Chondrocyte (in vitro differentiated cells): ENCODE results near the gene STEAP1B. TPM values are rescaled to one million over a fixed set of nuclear protein-coding genes. Genes with fewer than 3 reads are reported as not detected.
A peak's percentile ranks its signal among the peaks of the same experiment; 100 is the strongest.

Source experiments
- DNase-seq: peaks from one replicate; pipeline ENCODE4 v3.0.0; 2021; ENCODE audit warnings: mixed read lengths, low spot score
- H3K27ac Mint-ChIP-seq: one replicate; pipeline ENCODE4 v1.8.0; 2021; ENCODE audit warnings: mild to moderate bottlenecking, moderate library complexity, mixed read lengths; ENCODE audit not compliant: unreplicated experiment
- H3K27me3 Mint-ChIP-seq: 2 replicates; pipeline ENCODE4 v1.8.0; 2021; ENCODE audit warnings: low read depth, mixed read lengths
- H3K36me3 Mint-ChIP-seq: 2 replicates; pipeline ENCODE4 v1.8.0; 2021; ENCODE audit warnings: low read depth, mixed read lengths
- H3K4me1 Mint-ChIP-seq: 2 replicates; pipeline ENCODE4 v1.8.0; 2021; ENCODE audit warnings: low read depth, mild to moderate bottlenecking, mixed read lengths
- H3K4me3 Mint-ChIP-seq: one replicate; pipeline ENCODE4 v1.8.0; 2021; ENCODE audit warnings: mild to moderate bottlenecking, moderate library complexity, mixed read lengths; ENCODE audit not compliant: unreplicated experiment
- H3K9me3 Mint-ChIP-seq: 2 replicates; pipeline ENCODE4 v1.8.0; 2021; ENCODE audit warnings: low read depth, mixed read lengths
- total RNA-seq: library from RNA; stranded (reverse); gene quantifications from 3 replicates; pipeline ENCODE4 v1.2.1, GENCODE V29; 2021
- TF ChIP-seq, protein P1 (sequence below): fragments of 200-600 bp; sonication (generic); IDR thresholded peaks from 2 replicates; pipeline ENCODE4 v1.5.0; 2021; ENCODE audit warnings: antibody characterized with exemption, mild to moderate bottlenecking, moderate library complexity

The STEAP1B gene
- total RNA-seq, 1 donor from 2014 or later, result 4.2 TPM

DNA sequence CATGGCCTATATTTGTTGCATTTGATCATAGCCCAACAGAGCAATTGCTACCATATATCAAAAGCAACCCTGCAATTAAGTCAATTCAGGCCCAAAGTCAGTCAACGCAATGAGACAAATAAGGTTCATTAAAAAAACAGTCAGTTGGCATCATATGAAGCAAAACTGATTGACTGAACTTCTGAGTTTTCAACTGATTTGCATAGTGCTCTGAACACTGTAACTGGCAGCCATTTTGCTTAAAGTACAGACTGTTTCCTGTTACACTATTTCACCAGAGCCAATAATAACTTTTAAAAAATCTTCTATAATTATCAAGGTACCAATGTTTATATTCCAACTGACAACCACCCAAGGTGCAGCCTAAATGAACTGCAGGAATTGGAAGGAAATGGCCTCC is 74.6 kb downstream of the STEAP1B start:
- H3K9me3 Mint-ChIP-seq, result no peaks in the 10 kb centered on the region
- H3K36me3 Mint-ChIP-seq, result peaks cover 4% of the 10 kb centered on the region
- no peak overlapping the region for H3K4me3 Mint-ChIP-seq
- H3K4me1 Mint-ChIP-seq, result peaks cover 12% of the 10 kb centered on the region
- no peaks in the 10 kb centered on the region for H3K27me3 Mint-ChIP-seq
- DNase-seq, result no peak
- H3K27ac Mint-ChIP-seq, result peak overlapping the region; percentile 20
- TF ChIP-seq, protein P1, sequence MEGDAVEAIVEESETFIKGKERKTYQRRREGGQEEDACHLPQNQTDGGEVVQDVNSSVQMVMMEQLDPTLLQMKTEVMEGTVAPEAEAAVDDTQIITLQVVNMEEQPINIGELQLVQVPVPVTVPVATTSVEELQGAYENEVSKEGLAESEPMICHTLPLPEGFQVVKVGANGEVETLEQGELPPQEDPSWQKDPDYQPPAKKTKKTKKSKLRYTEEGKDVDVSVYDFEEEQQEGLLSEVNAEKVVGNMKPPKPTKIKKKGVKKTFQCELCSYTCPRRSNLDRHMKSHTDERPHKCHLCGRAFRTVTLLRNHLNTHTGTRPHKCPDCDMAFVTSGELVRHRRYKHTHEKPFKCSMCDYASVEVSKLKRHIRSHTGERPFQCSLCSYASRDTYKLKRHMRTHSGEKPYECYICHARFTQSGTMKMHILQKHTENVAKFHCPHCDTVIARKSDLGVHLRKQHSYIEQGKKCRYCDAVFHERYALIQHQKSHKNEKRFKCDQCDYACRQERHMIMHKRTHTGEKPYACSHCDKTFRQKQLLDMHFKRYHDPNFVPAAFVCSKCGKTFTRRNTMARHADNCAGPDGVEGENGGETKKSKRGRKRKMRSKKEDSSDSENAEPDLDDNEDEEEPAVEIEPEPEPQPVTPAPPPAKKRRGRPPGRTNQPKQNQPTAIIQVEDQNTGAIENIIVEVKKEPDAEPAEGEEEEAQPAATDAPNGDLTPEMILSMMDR, result no peak

- TF ChIP-seq, protein P1, result no peak
- Mint-ChIP-seq H3K27me3 (no peaks in the 10 kb centered on the region), H3K27ac (no peak overlapping the region)
Observed at GRCh38 chr7:22422831-22423615, 77.0 kb downstream of the STEAP1B start.

DNA sequence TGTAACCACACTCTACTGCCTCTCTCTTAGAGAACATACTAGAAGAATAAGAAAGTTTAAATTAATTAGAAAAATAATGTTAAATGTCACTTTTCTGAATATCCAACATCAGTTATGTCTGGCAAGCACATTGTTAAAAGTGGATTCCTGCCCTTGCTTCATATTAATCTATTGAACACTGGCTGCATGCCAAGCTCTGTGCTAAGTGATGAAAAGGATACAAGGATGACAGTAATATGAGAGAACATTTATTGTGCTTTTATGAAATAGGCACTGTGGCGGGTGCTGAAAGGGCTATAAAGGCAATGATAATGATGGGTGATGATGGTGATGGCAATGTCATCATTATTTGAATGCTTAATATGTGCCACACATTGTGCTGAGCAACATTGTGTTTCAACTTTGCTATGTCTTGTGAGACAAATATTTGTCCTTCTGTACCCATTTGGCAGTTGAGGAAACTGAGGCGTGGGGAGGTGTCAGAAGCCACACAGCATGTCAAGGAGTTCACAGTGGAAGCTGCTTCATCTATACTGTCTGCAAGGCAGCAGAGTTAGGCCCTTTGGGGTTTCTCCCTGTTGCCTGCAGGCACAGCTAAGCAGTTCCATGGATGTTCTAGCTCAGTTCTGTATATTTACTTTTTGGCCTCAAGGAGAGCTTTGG is 78.9 kb downstream of the STEAP1B start:
- no peak for DNase-seq
- Mint-ChIP-seq H3K4me3 (no peak overlapping the region), H3K27ac (no peak overlapping the region), H3K36me3 (no peaks in the 10 kb centered on the region), H3K27me3 (no peaks in the 10 kb centered on the region), H3K4me1 (peaks cover 15% of the 10 kb centered on the region), H3K9me3 (no peaks in the 10 kb centered on the region)
- TF ChIP-seq, protein P1, result no peak

More at GRCh38 chr7:22422831-22423615, 77.0 kb downstream of the STEAP1B start:
- H3K4me1 Mint-ChIP-seq, result peaks cover 15% of the 10 kb centered on the region
- no peak for DNase-seq
- H3K36me3 Mint-ChIP-seq, result peaks cover 2% of the 10 kb centered on the region
- no peak overlapping the region for H3K4me3 Mint-ChIP-seq
- H3K9me3 Mint-ChIP-seq, result no peaks in the 10 kb centered on the region

DNA sequence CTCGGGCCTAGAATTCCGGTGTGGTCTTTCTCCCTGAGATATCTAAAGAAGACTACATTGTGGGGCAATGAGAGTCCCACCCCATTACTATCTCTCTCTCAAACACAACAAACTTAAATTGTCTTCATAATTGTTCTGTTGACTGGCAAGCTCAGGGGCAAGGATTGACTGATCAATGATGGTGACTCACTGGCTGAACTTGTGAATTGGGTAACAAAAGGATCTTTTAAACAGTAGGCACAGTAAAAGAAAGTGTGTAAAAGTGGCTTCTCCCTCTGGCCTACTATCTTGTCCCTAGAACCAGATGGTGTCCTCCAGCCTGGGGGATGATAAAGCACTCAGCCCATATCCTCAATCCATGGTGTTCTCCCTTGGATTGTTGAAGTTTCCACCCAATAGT is 80.0 kb downstream of the STEAP1B start:
- no peaks in the 10 kb centered on the region for H3K36me3 Mint-ChIP-seq
- no peaks in the 10 kb centered on the region for H3K9me3 Mint-ChIP-seq
- H3K4me1 Mint-ChIP-seq, result peaks cover 5% of the 10 kb centered on the region
- no peak overlapping the region for H3K27ac Mint-ChIP-seq
- H3K4me3 Mint-ChIP-seq, result no peak overlapping the region
- no peak for DNase-seq
- no peaks in the 10 kb centered on the region for H3K27me3 Mint-ChIP-seq
- TF ChIP-seq, protein P1, result no peak

- Mint-ChIP-seq H3K27ac (no peak overlapping the region), H3K36me3 (no peaks in the 10 kb centered on the region), H3K9me3 (no peaks in the 10 kb centered on the region), H3K4me1 (peaks cover 5% of the 10 kb centered on the region), H3K27me3 (no peaks in the 10 kb centered on the region), H3K4me3 (no peak overlapping the region)
- TF ChIP-seq, protein P1, result no peak
- no peak for DNase-seq
Observed at GRCh38 chr7:22419488-22419887, 80.5 kb downstream of the STEAP1B start.
